ENCODE data around the gene AOX1. TPM values are rescaled to one million over a fixed set of nuclear protein-coding genes. Genes with fewer than 3 reads are reported as not detected.

The AOX1 gene
- total and polyA plus RNA-seq, 4 donors, result 9.9 to 1,131 (median 486) TPM

GRCh38 chr2:200602584-200602983 lies 16.8 kb downstream of the AOX1 start:
- Histone ChIP-seq H3K4me1 (ENCODE audit: control insufficient read depth in 4 of 4, insufficient read depth in 4 of 4, low read length in 3 of 4) (peaks cover 0 to 4% (median 0%) of the 10 kb centered on the region in 4 donors), H3K36me3 (ENCODE audit: control insufficient read depth in 4 of 4, insufficient read depth in 3 of 4, low read depth in 1 of 4, low read length in 3 of 4) (peaks cover 6 to 79% (median 61%) of the 10 kb centered on the region in 4 donors), H3K9me3 (ENCODE audit: control insufficient read depth in 4 of 4, low read length in 3 of 4) (no peaks in the 10 kb centered on the region), H3K9ac (ENCODE audit: low read depth in 1 of 2, low read length in 2 of 2) (no peak overlapping the region), H3K27me3 (ENCODE audit: control insufficient read depth in 4 of 4, insufficient read depth in 4 of 4, low read length in 3 of 4) (no peaks in the 10 kb centered on the region), H3K27ac (ENCODE audit: low read depth in 1 of 2, low read length in 2 of 2) (no peak overlapping the region), H3K4me3 (ENCODE audit: low read depth in 1 of 3, low read length in 3 of 3) (no peak overlapping the region)
- DNase-seq (ENCODE audit: low spot score), result no peak
- WGBS, result 94% methylated on average over 4 of the region's 4 CpGs
- TF ChIP-seq GABPA (IDR thresholded peaks at IDR 0.05 in 1 of 2, conservative IDR thresholded peaks at IDR 0.05 in 1 of 2), result no peak
- no peak for TF ChIP-seq JUND (IDR thresholded peaks at IDR 0.05)
- no peak for TF ChIP-seq SP1 (IDR thresholded peaks at IDR 0.05)
- TF ChIP-seq NR2F2 (IDR thresholded peaks at IDR 0.05), result no peak
- TF ChIP-seq HNF4A (conservative IDR thresholded peaks at IDR 0.05), result no peak
- TF ChIP-seq ZBTB33 (IDR thresholded peaks at IDR 0.05), result no peak
- TF ChIP-seq FOXA1 (IDR thresholded peaks at IDR 0.05), result no peak
- no peak for TF ChIP-seq ATF3 (IDR thresholded peaks at IDR 0.05)
- TF ChIP-seq EGR1 (IDR thresholded peaks at IDR 0.05; ENCODE audit: low read depth in 2 of 2), result no peak
- TF ChIP-seq HNF4G (IDR thresholded peaks at IDR 0.05), result no peak
- no peak for TF ChIP-seq TAF1 (conservative IDR thresholded peaks at IDR 0.05)
- TF ChIP-seq RAD21 (IDR thresholded peaks at IDR 0.05), result no peak
- no peak for TF ChIP-seq YY1 (IDR thresholded peaks at IDR 0.05)
- no peak for TF ChIP-seq MAX (IDR thresholded peaks at IDR 0.05)
- TF ChIP-seq CTCF (IDR thresholded peaks at IDR 0.05; ENCODE audit: low read depth, low read length, missing input control), result no peak

- no peaks in the 10 kb centered on the region for H3K9me3 ChIP-seq (ENCODE audit: control insufficient read depth in 4 of 4, low read length in 3 of 4)
- TF ChIP-seq GABPA (IDR thresholded peaks at IDR 0.05 in 1 of 2, conservative IDR thresholded peaks at IDR 0.05 in 1 of 2), result no peak
- no peak for TF ChIP-seq JUND (IDR thresholded peaks at IDR 0.05)
- TF ChIP-seq RXRA (IDR thresholded peaks at IDR 0.05), result no peak
- no peak for TF ChIP-seq FOXA2 (IDR thresholded peaks at IDR 0.05)
These were observed 18.2 kb downstream of the AOX1 start for GRCh38 chr2:200603972-200604371.

More at GRCh38 chr2:200603972-200604371, 18.2 kb downstream of the AOX1 start:
- peaks cover 9 to 80% (median 62%) of the 10 kb centered on the region in 4 donors for H3K36me3 ChIP-seq (ENCODE audit: control insufficient read depth in 4 of 4, insufficient read depth in 3 of 4, low read depth in 1 of 4, low read length in 3 of 4)
- H3K9ac ChIP-seq (ENCODE audit: low read depth in 1 of 2, low read length in 2 of 2), result no peak overlapping the region
- no peaks in the 10 kb centered on the region for H3K27me3 ChIP-seq (ENCODE audit: control insufficient read depth in 4 of 4, insufficient read depth in 4 of 4, low read length in 3 of 4)
- peaks cover 0 to 4% (median 0%) of the 10 kb centered on the region in 4 donors for H3K4me1 ChIP-seq (ENCODE audit: control insufficient read depth in 4 of 4, insufficient read depth in 4 of 4, low read length in 3 of 4)
- H3K4me3 ChIP-seq (ENCODE audit: low read depth in 1 of 3, low read length in 3 of 3), result no peak overlapping the region
- no peak for DNase-seq (ENCODE audit: low spot score)
- H3K27ac ChIP-seq (ENCODE audit: low read depth in 1 of 2, low read length in 2 of 2), result no peak overlapping the region
- WGBS, result 85% methylated on average over 3 of the region's 3 CpGs

Data from liver (tissue), 9 donors.